ENCODE measurements around the gene DIP2B. TPM values are rescaled to one million over a fixed set of nuclear protein-coding genes. Genes with fewer than 3 reads are reported as not detected.

DIP2B gene
- total RNA-seq, 3 donors from 2014 or later (not counting 1 experiment from before 2014, with no cell fraction given) = 17.2 to 23.2 (median 22.2) TPM

DNA sequence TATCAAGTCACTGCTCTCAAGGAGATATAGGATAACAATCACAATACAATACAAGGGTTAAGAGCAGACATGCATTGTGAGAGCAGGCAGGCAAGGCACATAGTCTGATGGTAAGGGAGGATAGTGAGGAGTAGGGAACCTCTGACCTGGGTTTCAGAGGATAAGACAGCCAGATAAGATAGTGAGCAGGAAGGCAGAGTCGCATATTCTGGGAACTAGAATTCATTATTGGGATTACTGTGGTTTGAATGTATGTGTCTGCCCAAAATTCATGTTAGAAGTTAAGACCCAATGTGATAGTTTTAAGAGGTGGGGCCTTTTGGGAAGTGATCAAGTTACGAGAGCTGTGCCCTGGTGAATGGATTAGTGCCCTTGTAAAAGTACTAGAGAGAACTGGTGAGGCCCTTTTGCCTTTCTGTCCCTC lies 244.7 kb downstream of the DIP2B start:
- H3K27me3 Mint-ChIP-seq (ENCODE audit: low read depth in 2 of 2) = no peaks in the 10 kb centered on the region
- no peaks in the 10 kb centered on the region for H3K36me3 Mint-ChIP-seq
- no peaks in the 10 kb centered on the region for H3K4me1 ChIP-seq (ENCODE audit: control insufficient read depth, insufficient read depth, low read length)
- H3K27ac ChIP-seq (ENCODE audit: low read length) = no peak overlapping the region
- no peak overlapping the region for H3K27ac Mint-ChIP-seq
- H3K4me3 ChIP-seq (ENCODE audit: low read length) = no peak overlapping the region
- no peak for TF ChIP-seq CTCF (IDR thresholded peaks at IDR 0.05)
- no peak for ATAC-seq
- no peaks in the 10 kb centered on the region for H3K4me1 Mint-ChIP-seq
- 99% methylated on average over 2 of the region's 2 CpGs for WGBS (ENCODE audit: insufficient coverage)
- no peak overlapping the region for H3K4me3 Mint-ChIP-seq
- H3K9me3 Mint-ChIP-seq = no peaks in the 10 kb centered on the region
- no peaks in the 10 kb centered on the region for H3K9me3 ChIP-seq (ENCODE audit: control insufficient read depth, insufficient read depth, low read length)
- intact Hi-C loops (cut with micrococcal nuclease) = no loop called here
- no peaks in the 10 kb centered on the region for H3K27me3 ChIP-seq (ENCODE audit: control insufficient read depth, insufficient read depth, low read length)
- DNase-seq = no peak
- H3K36me3 ChIP-seq (ENCODE audit: control insufficient read depth, insufficient read depth, low read length) = peaks cover 18% of the 10 kb centered on the region

- Mint-ChIP-seq H3K4me1 (no peaks in the 10 kb centered on the region), H3K4me3 (no peak overlapping the region), H3K27ac (no peak overlapping the region), H3K9me3 (no peaks in the 10 kb centered on the region), H3K27me3 (ENCODE audit: low read depth in 2 of 2) (no peaks in the 10 kb centered on the region), H3K36me3 (no peaks in the 10 kb centered on the region)
- no peaks in the 10 kb centered on the region for H3K9me3 ChIP-seq (ENCODE audit: control insufficient read depth, insufficient read depth, low read length)
- TF ChIP-seq CTCF (IDR thresholded peaks at IDR 0.05) = no peak
- H3K36me3 ChIP-seq (ENCODE audit: control insufficient read depth, insufficient read depth, low read length) = peaks cover 11% of the 10 kb centered on the region
- ATAC-seq (no peak), DNase-seq (no peak)
- H3K4me3 ChIP-seq (ENCODE audit: low read length) = no peak overlapping the region
- no peaks in the 10 kb centered on the region for H3K27me3 ChIP-seq (ENCODE audit: control insufficient read depth, insufficient read depth, low read length)
- WGBS (ENCODE audit: insufficient coverage) = over 99% methylated on average over 4 of the region's 4 CpGs
- intact Hi-C loops (cut with micrococcal nuclease) = no loop called here
- no peaks in the 10 kb centered on the region for H3K4me1 ChIP-seq (ENCODE audit: control insufficient read depth, insufficient read depth, low read length)
- H3K27ac ChIP-seq (ENCODE audit: low read length) = no peak overlapping the region
Measured at GRCh38 chr12:50750366-50750765, 245.6 kb downstream of the DIP2B start.

- Histone ChIP-seq H3K4me3 (ENCODE audit: low read length) (no peak overlapping the region), H3K27me3 (ENCODE audit: control insufficient read depth, insufficient read depth, low read length) (no peaks in the 10 kb centered on the region), H3K4me1 (ENCODE audit: control insufficient read depth, insufficient read depth, low read length) (no peaks in the 10 kb centered on the region), H3K27ac (ENCODE audit: low read length) (no peak overlapping the region), H3K36me3 (ENCODE audit: control insufficient read depth, insufficient read depth, low read length) (peaks cover 7% of the 10 kb centered on the region), H3K9me3 (ENCODE audit: control insufficient read depth, insufficient read depth, low read length) (no peaks in the 10 kb centered on the region)
- WGBS (ENCODE audit: insufficient coverage) = 91% methylated on average over 6 of the region's 6 CpGs
- no peak for TF ChIP-seq CTCF (IDR thresholded peaks at IDR 0.05)
- Mint-ChIP-seq H3K27ac (no peak overlapping the region), H3K4me1 (no peaks in the 10 kb centered on the region), H3K36me3 (no peaks in the 10 kb centered on the region), H3K27me3 (ENCODE audit: low read depth in 2 of 2) (no peaks in the 10 kb centered on the region), H3K4me3 (no peak overlapping the region), H3K9me3 (no peaks in the 10 kb centered on the region)
- ATAC-seq = no peak
- no peak for DNase-seq
- intact Hi-C loops (cut with micrococcal nuclease) = no loop called here
Measured at GRCh38 chr12:50751948-50752721, 247.3 kb downstream of the DIP2B start.

Measured in natural killer cell (primary cell).